GM12891 (cell line): ENCODE measurements around the gene CABLES2.

Source experiments
- DNase-seq: peaks from one replicate; pipeline ENCODE4 v3.0.0; 2011; ENCODE audit warnings: low spot score; ENCODE audit not compliant: insufficient read length
- FAIRE-seq: peaks from 2 replicates; lab custom pipeline; 2011; peaks lifted over from hg19 to GRCh38; lab: Jason Lieb, UNC
- PAX5 ChIP-seq: IDR thresholded peaks from 2 replicates; pipeline ENCODE4 v1.6.1; 2011; ENCODE audit warnings: low read length, moderate library complexity, mild to moderate bottlenecking; ENCODE audit not compliant: insufficient read depth, severe bottlenecking
- POLR2A ChIP-seq: IDR thresholded peaks from 2 replicates; pipeline ENCODE4 v1.6.1; 2011; ENCODE audit warnings: low read depth, low read length, control low read depth
- POLR2AphosphoS5 ChIP-seq: IDR thresholded peaks from 2 replicates; pipeline ENCODE4 v1.6.1; 2011; ENCODE audit warnings: low read depth, low read length, control low read depth
- POU2F2 ChIP-seq: IDR thresholded peaks from 2 replicates; pipeline ENCODE4 v1.6.1; 2011; ENCODE audit warnings: low read depth, mild to moderate bottlenecking, control low read depth, low read length, moderate library complexity
- SPI1 ChIP-seq: IDR thresholded peaks from 2 replicates; pipeline ENCODE4 v1.6.1; 2011; ENCODE audit warnings: low read depth, low read length, control low read depth
- TAF1 ChIP-seq: IDR thresholded peaks from 2 replicates; pipeline ENCODE4 v1.6.1; 2011; ENCODE audit warnings: low read depth, low read length, control low read depth

The CABLES2 gene

GRCh38 chr20:62404112-62404665 lies 2.9 kb downstream of the CABLES2 start:
- no peak for FAIRE-seq

GRCh38 chr20:62403331-62403730 lies 3.8 kb downstream of the CABLES2 start:
- FAIRE-seq: no peak

More at GRCh38 chr20:62404112-62404665, 2.9 kb downstream of the CABLES2 start:
- TF ChIP-seq POLR2AphosphoS5 (no peak), POLR2A (no peak), POU2F2 (no peak), PAX5 (no peak), TAF1 (no peak), SPI1 (no peak)
- DNase-seq: no peak

GRCh38 chr20:62402456-62403150 lies 4.5 kb downstream of the CABLES2 start:
- DNase-seq (no peak), FAIRE-seq (no peak)
- no peak for TF ChIP-seq SPI1
- TF ChIP-seq POLR2AphosphoS5: no peak
- TF ChIP-seq TAF1: no peak
- TF ChIP-seq POU2F2: no peak
- no peak for TF ChIP-seq POLR2A
- no peak for TF ChIP-seq PAX5

More at GRCh38 chr20:62403331-62403730, 3.8 kb downstream of the CABLES2 start:
- no peak for DNase-seq
- TF ChIP-seq POLR2A (no peak), POU2F2 (no peak), TAF1 (no peak), SPI1 (no peak), POLR2AphosphoS5 (no peak), PAX5 (no peak)

GRCh38 chr20:62401331-62401779 lies 5.7 kb downstream of the CABLES2 start:
- TF ChIP-seq POLR2A: no peak
- TF ChIP-seq TAF1: no peak
- TF ChIP-seq PAX5: no peak
- no peak for TF ChIP-seq SPI1
- no peak for TF ChIP-seq POU2F2
- no peak for TF ChIP-seq POLR2AphosphoS5
- no peak for DNase-seq
- FAIRE-seq: no peak

GRCh38 chr20:62400541-62400940 lies 6.5 kb downstream of the CABLES2 start:
- TF ChIP-seq POLR2AphosphoS5 (no peak), TAF1 (no peak), POLR2A (no peak), PAX5 (no peak), SPI1 (no peak), POU2F2 (no peak)
- FAIRE-seq (no peak), DNase-seq (no peak)

- no peak for TF ChIP-seq PAX5
- no peak for TF ChIP-seq POLR2A
- TF ChIP-seq TAF1: no peak
- no peak for TF ChIP-seq SPI1
- no peak for TF ChIP-seq POLR2AphosphoS5
- no peak for TF ChIP-seq POU2F2
- DNase-seq (no peak), FAIRE-seq (no peak)
Measured at GRCh38 chr20:62400021-62400420, 7.1 kb downstream of the CABLES2 start.

GRCh38 chr20:62398120-62398821 lies 8.8 kb downstream of the CABLES2 start:
- DNase-seq: no peak
- TF ChIP-seq POU2F2: no peak
- no peak for TF ChIP-seq POLR2A
- no peak for TF ChIP-seq POLR2AphosphoS5
- no peak for TF ChIP-seq PAX5
- no peak for TF ChIP-seq TAF1
- TF ChIP-seq SPI1: no peak
- no peak for FAIRE-seq

- TF ChIP-seq POLR2A (no peak), PAX5 (no peak), POU2F2 (no peak), SPI1 (no peak), TAF1 (no peak), POLR2AphosphoS5 (no peak)
- no peak for FAIRE-seq
- DNase-seq: no peak
Measured at GRCh38 chr20:62396367-62397239, 10.5 kb downstream of the CABLES2 start.
